Amygdala (tissue), 56 donors: Measurements from ENCODE around the gene MAN1A1.
"Not testable (repeated sequence)": the region's sequence is repeated elsewhere in the genome, so short reads cannot be mapped to it uniquely, and the experiment has no call there.

Source experiments
- DNase-seq, 56 donors: peaks; one replicate each; lab custom pipeline; 2025; lab: John Stamatoyannopoulos, UW

The MAN1A1 gene

DNA sequence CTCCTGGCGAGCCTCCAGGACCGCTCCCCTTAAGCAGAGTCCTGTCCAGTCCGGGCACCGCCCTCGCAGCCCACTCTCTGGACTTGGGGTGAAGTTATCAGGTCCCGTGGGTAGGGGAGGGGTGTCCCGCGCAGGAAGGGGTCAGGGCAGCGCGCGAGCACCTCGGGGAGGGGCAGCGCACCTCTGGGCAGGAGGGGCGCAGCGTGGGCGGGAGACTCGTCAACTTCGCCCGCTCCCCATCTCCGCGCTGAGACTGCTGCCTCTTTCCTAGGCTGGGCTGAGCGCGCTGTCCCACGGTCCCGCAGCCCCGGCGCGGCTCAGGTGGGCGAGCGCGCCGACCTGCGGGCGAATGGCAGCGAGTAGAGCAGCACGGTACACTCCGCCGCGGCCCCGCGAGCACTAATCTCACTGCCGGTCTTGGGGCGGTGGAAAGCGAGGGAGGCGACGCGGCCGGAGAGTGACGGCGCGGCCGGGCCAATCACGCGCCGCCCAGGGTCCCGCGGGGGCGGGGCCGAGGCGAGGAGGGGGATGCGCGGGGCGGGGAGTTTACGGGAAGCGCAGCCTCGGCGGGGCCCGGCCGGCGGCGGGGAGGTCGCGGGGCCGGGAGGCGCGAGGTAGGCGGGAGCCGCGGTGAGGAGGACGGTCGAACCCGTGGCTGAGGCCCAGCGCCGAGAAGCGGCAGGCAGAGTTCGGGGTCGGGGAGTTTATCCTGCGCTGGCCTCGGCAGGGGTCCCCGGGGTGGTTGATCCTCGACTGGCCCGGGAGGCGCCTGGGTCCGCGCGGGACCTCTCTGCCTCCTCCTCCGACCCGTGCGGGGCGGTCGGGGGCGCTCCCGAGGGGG is at the start of gene MAN1A1:
Gene MAN1A1, minus strand, starts transcription at position 401 of the 841 bp plus-strand sequence. CDS start 696 bp downstream, outside the sequence.
- DNase-seq, result peak in 51 of 56 donors; percentile 19 to 85 (median 63)

DNA sequence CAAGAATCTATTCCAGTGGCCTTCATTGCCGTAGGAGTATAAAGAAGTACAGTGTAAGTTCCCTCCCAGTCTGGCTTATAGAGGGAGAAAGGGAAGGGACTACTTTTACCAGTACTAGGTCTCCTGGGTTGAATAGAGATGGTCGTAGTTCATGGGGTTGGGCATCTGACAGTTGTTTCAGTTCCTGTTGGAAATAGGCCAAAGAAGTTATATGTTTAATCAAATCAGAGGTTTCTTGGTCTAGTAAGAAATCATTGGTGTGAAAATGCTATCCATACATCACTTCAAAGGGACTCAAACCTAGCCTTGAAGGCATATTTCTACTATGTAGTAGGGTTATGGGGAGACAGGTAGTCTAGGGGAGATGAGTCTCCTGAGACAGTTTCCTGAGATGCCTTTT is 45.6 kb upstream of the MAN1A1 start:
- no peak for DNase-seq

DNA sequence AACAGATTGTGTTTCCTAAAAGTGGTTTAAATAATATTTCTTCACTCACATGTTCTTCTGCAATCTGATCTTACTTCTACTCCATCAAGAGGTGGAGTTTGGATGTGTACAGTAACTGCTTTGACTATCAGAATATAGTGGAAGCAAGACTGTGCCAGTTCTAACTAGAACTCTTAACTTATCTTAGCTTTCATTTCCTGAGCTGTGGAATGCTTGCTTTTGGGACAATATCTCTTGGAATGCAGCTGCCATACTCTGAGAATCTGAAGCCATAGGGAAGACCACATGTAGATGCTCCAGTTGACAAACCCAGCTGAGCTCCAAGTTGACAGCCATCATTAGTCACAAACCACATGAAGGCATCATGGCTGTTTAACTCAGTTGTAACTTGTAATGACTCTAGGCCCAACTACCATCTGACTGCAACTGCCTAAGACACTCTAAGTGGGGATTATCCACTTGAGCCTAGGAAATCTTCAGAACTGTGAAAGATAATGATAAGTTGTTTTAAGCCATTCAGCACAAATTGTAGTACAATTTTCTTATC is 40.8 kb upstream of the MAN1A1 start:
- no peak for DNase-seq

DNA sequence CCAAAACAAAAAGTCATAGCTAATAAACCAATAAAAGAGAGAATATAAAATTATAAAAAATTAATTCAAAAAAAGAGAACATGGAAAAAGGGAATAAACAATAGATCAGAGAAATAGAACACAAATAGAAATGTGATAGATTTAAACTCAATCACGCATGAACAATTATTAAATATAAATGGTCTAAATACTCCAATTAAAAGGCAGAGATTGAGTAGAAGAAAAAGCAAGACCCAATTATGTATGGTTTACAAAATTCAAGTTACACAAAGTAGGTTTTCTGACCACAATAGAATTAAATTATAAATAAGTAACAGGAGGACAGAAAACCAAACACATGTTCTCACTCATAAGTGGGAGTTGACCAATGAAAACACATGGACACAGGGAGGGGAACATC is 36.4 kb upstream of the MAN1A1 start:
- no peak for DNase-seq

DNA sequence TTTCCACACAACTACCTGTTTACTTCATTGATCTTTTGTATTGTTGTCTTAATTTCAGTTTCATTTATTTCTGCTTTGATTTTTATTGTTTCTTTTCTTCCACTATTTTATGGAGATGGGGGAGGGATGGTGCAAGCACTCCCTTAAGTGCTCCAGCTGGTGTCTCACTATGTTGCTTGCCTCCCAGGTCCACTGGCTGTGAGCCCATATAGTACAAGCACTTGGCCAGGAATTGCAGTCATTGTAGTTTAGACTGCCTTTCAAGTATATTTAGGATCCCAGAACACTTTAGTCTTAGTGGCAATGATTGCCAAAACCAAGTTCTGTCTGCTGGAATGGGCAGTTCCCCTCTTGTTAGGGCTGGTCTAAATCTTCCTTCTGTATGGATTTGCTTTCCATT is 34.9 kb upstream of the MAN1A1 start:
- no peak for DNase-seq

DNA sequence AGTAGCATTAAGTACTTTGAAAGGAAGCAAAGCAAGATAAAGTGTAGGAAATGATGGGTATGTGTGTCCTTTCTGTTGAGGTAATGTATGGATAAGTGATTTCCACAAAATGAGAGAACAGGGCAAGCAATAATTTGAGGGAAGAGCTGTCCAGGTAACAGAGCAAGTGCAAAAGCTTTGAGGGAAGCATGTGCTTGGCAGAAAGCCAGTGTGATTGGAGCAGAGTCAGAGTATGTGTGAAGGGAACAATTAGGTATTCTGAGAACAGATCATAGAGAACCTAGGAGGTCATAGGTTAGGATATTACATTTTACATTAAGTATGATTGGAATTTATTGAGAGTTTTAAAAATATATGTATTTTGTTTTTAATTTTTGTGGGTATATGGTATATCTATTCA is 30.2 kb upstream of the MAN1A1 start:
- DNase-seq, result no peak

DNA sequence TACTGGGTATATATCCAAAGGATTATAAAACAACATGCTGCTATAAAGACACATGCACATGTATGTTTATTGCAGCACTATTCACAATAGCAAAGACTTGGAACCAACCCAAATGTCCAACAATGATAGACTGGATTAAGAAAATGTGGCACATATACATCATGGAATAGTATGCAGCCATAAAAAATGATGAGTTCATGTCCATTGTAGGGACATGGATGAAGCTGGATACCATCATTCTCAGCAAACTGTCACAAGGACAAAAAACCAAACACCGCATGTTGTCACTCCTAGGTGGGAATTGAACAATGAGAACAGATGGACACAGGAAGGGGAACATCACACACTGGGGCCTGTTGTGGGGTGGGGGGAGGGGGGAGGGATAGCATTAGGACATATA is 27.5 kb upstream of the MAN1A1 start:
- not testable (repeated sequence) for DNase-seq

DNA sequence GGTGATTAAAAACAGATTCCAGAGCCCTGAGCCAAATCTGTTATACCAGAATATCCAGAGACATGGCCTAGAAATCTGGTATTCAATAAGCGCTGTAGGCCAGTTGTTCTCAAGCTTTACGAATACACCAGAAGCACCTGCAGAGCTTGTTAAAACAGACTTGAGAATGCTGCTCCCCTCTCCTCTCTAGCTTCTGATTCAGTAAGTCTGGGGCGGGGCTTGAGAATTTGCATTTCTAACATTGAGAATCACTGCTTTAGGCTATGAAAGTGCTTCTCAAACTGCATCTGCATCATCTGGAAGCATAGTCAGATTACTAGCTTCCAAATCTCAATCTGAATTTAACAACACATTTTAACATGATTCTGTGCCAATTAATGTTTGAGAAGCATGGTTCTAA is 20.5 kb upstream of the MAN1A1 start:
- no peak for DNase-seq

DNA sequence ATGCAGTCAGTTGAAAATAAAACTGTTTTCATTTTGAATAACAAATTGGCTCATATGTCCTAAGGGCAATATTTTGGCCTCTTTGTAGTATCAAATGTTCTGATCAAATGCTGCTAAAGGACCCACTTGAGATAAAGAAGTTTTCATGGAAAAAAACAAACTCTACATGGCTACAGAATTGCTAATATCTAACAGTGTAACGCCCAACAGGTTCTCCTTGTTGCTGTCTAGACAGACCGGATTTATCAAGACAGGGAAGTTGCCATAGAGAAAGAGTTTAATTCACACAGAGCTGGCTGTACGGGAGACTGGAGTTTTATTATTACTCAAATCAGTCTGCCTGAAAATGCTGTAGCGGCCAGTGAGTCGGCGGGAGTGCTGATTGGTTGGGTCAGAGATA is 19.4 kb upstream of the MAN1A1 start:
- DNase-seq, result no peak

DNA sequence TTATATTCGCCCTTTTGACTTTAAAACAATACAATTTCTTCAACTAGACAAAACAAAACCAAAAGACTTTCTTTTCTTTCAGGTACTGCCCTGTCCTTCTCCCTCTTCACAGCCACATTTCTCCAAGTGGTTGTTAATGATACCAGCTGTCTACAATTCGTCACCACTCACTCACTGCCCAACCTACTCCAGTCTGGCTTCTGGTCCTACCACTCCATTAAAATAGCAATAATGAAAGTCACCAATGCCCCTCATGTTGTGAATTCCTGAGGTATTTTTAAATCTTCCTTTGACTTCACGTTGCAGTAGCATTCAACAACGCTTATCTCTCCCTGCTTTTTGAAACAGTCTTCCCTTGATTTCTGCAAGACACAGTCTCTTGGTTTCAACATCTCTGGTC is 11.6 kb upstream of the MAN1A1 start:
- DNase-seq, result no peak

DNA sequence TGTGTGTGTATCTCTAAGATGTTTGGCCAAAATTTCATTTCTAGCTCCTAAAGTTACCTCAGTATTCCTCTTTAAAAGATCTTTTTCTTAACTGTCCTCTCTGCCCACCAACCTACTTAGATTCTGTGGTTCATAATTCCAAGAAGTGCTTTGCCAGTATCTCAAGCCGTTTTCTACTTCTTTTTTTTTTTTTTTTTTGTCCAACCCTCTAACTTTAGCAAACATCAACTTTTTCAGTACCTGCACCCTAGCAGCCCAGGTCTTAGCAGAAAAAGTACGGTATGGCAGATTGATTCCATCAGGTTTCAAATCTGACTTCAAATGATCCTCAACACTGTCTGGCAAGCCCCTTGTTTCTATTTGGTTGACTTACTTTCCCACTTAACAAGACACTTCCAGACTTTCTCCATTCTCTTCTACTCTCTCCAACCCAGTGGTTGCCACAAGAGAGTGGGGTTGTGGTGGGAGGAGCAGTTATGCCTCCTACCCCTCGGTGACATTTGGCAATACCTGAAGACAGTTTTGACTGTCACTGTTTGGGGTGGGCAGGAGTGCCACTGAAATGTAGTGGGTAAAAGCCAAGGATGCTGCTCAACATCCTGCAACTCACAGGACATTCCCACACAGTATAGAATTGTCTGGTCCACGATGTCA is 10.8 kb upstream of the MAN1A1 start:
- no peak for DNase-seq

DNA sequence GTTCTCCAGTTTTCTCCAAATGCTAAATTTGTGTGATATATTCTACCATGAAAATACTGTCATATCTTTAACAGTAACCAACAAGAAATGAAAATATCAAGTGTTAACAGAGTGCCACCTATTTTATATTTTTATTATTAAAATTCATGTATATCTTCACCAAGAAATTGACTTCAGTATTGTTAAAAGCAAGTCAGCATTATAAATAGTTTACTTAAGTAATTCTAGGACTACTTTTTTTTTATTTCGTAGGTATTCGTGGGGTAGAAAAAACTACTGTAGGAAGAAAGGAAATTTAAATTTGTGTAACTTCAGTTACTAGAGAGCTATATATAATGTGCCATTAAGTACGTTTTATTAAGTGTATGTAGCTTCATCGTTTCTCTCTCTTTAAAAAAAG is 6.3 kb upstream of the MAN1A1 start:
- no peak for DNase-seq

DNA sequence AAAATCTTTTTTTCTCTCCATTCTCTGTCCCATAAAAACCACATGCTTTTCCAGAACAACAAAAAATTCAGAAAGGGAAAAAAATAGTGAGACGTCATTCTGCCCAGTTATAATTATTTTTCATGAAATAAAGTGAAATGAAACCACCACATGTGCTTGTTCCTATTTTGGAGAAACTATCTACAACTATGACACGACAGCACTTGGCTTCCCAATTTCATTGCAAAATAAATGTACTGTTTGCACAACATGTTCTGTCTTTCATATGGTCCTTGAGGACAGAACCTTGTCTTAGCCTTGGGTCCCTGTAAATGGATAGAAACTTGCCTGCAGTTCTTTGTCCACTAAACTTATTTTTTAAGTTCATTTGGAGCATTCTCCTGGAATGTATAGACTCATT is 5.6 kb upstream of the MAN1A1 start:
- DNase-seq, result no peak

DNA sequence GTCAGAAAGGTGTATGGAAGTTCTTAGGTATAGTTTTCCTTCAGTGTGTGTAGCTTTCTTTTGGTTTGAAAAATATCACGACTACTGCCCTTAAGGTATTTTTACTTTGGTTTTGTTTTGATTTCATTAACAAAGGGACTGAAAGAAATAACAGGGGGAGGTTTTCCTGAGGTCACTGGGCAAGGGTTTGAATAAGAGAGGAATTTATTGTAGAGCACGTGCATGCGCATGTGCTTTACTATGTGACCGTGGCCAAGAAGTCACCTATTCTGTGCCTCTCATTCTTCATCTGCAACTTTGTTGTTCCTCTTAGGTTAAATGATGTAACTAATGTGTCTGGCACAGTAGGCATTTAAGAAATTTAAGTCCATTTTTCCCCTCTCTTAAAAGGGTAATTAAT is 4.1 kb upstream of the MAN1A1 start:
- no peak for DNase-seq

DNA sequence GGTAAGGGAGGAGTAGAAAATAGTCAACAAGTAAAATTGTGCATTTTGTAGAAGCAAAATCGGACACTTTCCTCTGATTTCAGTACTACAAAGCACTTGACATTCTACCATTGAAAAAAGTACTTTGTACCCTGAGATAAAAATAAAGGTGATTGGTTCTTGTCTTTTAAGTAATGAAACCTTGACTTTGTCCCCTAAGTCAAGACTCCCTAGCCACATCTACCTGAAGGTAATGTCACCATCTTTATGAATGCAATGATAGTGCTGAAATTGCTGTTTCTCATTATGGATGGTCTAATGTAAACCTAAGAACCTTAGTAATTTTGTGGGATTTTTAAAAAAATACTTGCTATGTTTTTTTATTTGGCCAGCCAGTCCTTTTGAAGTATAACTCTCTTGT is 2.4 kb upstream of the MAN1A1 start:
- no peak for DNase-seq

DNA sequence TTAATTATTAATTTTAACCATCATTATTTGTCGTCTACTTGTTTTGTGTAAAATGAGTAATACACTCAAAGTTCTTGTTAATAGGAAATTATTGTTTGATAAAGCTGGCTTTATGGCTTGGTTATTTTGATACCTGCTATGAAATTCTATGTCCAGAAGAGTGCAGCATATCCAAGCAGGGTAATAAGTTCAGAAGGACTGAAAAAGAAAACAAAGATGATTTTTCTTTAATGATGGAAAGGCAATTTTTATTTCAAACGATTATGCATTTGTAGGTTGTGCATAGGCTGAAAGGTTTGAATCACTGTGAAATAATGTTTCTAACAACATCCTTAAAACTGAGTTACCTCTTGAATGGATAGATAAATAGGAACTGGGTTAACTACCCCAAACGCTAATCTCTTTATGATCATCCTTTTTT is 1.4 kb upstream of the MAN1A1 start:
- DNase-seq, result no peak

DNA sequence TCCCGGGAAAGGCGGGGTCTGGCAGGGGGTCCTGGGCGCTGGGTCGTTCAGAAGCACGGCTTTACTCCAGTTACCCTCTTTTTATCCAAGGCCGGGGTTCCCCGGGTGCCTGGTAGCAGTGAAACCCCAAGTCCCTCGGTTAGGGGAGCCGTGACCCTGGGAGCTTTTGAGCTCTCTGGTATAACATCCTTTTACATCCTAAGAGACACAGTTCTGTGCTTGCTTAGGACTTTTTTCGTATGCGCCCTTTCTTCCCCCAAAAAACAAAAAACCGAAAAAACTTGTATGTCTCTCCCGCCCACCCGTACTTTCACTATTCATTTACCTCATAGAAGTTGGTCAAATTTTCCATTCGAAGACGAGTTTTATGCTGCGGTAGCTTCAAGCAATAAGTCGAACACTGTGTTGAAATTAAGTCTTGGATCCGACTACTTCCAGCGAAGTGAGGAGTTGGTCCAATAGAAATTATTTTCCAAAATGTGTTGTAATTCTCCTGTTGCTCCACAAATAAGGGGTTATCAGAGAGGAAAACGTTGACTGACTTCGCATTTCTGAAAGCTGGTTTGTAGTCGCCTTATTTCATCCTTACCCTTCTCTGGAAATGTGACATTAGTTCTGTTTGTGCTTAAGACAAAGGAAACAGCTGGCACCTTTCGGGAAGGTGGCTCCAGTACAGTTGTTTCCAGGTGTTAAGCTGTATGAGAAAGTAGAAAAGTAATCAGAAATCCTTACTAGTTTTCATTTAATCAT is 816 bp upstream of the MAN1A1 start:
- DNase-seq, result peak in 1 of 56 donors; percentile 50

DNA sequence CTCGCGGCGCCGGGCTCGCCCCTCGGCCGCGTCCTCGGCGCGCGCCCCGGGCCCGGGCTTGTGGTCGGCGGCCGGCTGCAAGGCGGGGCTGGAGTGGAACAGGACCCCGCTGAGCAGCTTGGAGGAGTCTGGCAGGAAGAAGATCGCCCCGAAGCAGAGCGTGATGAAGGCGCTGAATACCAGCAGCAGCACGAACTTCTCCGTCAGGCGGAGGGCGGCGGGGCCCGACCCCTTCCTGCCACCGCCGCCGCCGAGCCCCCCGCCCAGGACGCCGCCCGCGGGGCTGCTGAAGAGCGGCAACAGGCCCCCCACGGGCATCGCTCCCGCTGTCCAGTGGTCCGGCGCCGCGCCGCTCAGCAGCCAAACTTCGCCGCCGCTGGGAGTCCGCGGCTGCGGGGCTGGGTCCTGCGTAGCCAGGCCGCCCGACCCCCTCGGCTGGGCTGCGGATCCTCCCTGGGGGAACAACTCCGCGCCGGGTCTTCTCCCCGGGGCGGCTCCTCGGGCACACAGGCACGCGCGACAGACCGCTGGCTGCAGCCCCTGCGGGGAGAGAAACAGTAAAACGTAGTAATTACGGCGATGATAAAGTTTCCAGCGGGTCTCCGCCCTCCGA is 707 bp downstream of the MAN1A1 start:
- peak in 1 of 56 donors; percentile 33 for DNase-seq

DNA sequence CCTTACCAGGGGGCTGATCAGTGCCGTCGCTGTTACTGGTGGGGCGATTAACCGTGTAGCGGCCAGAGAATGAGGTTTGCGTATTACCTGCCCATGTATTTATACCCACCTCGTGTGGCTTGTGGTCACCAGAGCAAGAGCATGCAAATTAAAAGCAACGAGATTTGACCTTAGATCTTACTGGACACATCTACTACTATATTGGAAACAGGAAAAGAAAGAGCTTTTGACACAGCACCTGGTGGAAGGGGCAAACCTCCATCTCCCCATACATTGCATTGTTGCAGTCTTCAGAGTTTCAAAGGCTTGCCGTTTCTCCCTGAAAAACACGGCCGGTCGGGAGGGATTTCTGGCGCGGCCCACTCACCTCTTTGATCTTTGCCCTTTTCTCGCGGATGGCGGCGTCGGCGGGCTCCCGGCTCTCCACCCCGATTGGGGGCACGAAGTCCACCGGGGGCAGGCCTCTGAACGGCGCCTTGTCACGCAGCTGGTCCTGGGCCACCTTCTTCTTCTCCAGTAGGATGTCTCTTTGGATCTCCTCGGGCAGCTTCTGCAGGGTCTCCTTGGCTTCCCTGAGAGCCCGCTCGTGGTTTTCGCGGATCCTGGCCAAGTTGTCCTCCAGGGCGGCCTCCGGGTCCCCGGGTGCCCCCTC is 1.3 kb downstream of the MAN1A1 start:
- DNase-seq, result peak in 2 of 56 donors; percentile 10 to 32

DNA sequence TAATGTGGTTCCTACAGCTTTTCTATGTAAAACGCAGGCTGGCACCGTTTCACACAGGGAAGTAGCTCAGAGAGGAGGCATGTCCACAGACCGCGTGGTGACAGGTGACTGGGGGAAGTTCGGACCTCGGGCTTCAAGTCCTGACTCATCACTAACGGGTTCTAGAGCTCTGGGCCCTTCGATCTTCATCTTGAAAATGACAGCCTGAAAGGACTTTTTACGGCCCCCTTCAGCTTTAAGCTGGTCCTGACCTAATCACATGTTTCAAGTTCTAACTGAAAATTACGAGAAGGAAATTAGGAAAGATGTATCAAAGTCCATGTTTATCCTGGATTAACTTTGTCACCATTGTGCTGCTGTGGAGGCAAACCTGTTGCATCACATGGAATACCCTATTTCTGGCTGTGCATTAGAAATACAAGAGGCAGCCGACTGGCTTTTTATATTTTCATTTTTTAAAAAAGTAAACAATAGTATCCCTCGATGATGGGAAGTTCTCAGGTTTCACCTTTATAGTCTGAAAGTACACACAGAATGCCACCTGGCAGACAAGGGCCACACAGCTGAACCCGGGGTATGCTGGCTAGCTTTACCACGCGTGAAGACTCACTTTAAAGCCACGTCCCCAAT is 2.0 kb downstream of the MAN1A1 start:
- peak in 10 of 56 donors; percentile 5 to 42 (median 18) for DNase-seq
